K562 (cell line): ENCODE results near the gene TTC39C. TPM values are rescaled to one million over a fixed set of nuclear protein-coding genes. Genes with fewer than 3 reads are reported as not detected.

Experiments used
- ATAC-seq: fragments of 200-7000 bp; cut with Tn5 transposase; 3 replicates; pipeline ENCODE4 v1.9.1; 2020; ENCODE audit warnings: moderate library complexity
- BruUV-seq: library from RNA; stranded (reverse); fragments of 400-500 nt; replicated peaks from 2 replicates; lab custom pipeline; 2021; lab: Mats Ljungman, UMichigan
- CTCF ChIA-PET: fragments of 300-600 bp; formaldehyde crosslinking; extraction: SDS; loops from one replicate; lab custom pipeline; 2021; ENCODE audit warnings: low intra/inter-chr PET ratio; lab: Yijun Ruan, JAX
- POLR2A ChIA-PET: fragments of 300-600, 350-650 bp; sonication (Branson Sonifier 250); formaldehyde crosslinking; extraction: SDS; loops from one replicate; lab custom pipeline; 2021; ENCODE audit warnings: antibody characterized with exemption, inconsistent platforms; lab: Yijun Ruan, JAX
- DNase-seq, 4 experiments: peaks; one replicate each; pipeline versions ENCODE4 v3.0.0 to v3.0.0-alpha.2; 2011 to 2018; ENCODE audit warnings: low spot score in 3 of 4, mixed read lengths in 3 of 4; ENCODE audit errors: extremely low read depth in 1 of 4
- FAIRE-seq: peaks from 2 replicates; lab custom pipeline; 2011; peaks lifted over from hg19 to GRCh38; lab: Jason Lieb, UNC
- H2AFZ ChIP-seq: 2 replicates; pipeline ENCODE4 v1.6.0; 2011; ENCODE audit warnings: low read depth, low read length, control low read depth, inconsistent platforms
- H3K27ac ChIP-seq: fragments of 200-600 bp; 3 replicates; pipeline ENCODE4 v1.8.0; 2011; ENCODE audit warnings: low read depth, mild to moderate bottlenecking, control low read depth, inconsistent platforms, low read length, moderate library complexity, mixed read lengths; ENCODE audit errors: extremely low read depth
- H3K27me3 ChIP-seq, 2 experiments: fragments of 300-600 bp in 1 of 2; 2 replicates in 1 of 2; 3 replicates in 1 of 2; pipeline versions ENCODE4 v1.6.0 to v1.8.0; 2011; ENCODE audit warnings: inconsistent platforms in 2 of 2, low read length in 2 of 2, mild to moderate bottlenecking in 1 of 2, mixed read lengths in 1 of 2, moderate library complexity in 1 of 2; ENCODE audit not compliant: control insufficient read depth in 2 of 2, insufficient read depth in 2 of 2
- H3K36me3 ChIP-seq: fragments of 300-600 bp; 3 replicates; pipeline ENCODE4 v1.8.0; 2011; ENCODE audit warnings: mild to moderate bottlenecking, low read length, inconsistent platforms; ENCODE audit not compliant: control insufficient read depth, insufficient read depth
- H3K4me1 ChIP-seq, 2 experiments: fragments of 200-600 bp in 1 of 2; replicated peaks in 1 of 2; 2 replicates in 1 of 2; 3 replicates in 1 of 2; pipeline versions ENCODE4 v1.5.1 to v1.8.0; 2011; ENCODE audit warnings: inconsistent platforms in 2 of 2, low read length in 2 of 2, mild to moderate bottlenecking in 1 of 2, mixed read lengths in 1 of 2, moderate library complexity in 1 of 2; ENCODE audit not compliant: control insufficient read depth in 2 of 2, insufficient read depth in 2 of 2
- H3K4me2 ChIP-seq: 2 replicates; pipeline ENCODE4 v1.6.1; 2011; ENCODE audit warnings: low read length, control low read depth, inconsistent platforms, mixed read lengths; ENCODE audit not compliant: insufficient read depth
- H3K4me3 ChIP-seq: fragments of 200-600 bp; sonication (generic), shearing (Covaris generic); 2 replicates; pipeline ENCODE4 v1.5.1; 2016; ENCODE audit warnings: control low read depth, inconsistent platforms
- H3K79me2 ChIP-seq: fragments of 200-600 bp; 3 replicates; pipeline ENCODE4 v1.8.0; 2011; ENCODE audit warnings: low read length, inconsistent platforms; ENCODE audit not compliant: control insufficient read depth, insufficient read depth
- H3K9ac ChIP-seq, 2 experiments: 2 replicates each; pipeline versions ENCODE4 v1.6.0 to v1.6.1; 2011; ENCODE audit warnings: low read depth in 2 of 2, low read length in 2 of 2, control low read depth in 1 of 2, inconsistent platforms in 1 of 2, mild to moderate bottlenecking in 1 of 2, mixed read lengths in 1 of 2; ENCODE audit not compliant: insufficient read depth in 1 of 2
- H3K9me1 ChIP-seq: one replicate; pipeline ENCODE4 v1.6.0; 2011; ENCODE audit warnings: inconsistent platforms, mild to moderate bottlenecking, low read length, moderate library complexity; ENCODE audit not compliant: control insufficient read depth, insufficient read depth
- H3K9me3 ChIP-seq: replicated peaks from 2 replicates; pipeline ENCODE4 v1.5.1; 2011; ENCODE audit warnings: low read depth, low read length, inconsistent platforms; ENCODE audit not compliant: control insufficient read depth, insufficient read depth
- H4K20me1 ChIP-seq: replicated peaks from 2 replicates; pipeline ENCODE4 v1.6.1; 2011; ENCODE audit warnings: low read length, inconsistent platforms, mixed read lengths; ENCODE audit not compliant: control insufficient read depth, insufficient read depth
- RNF2 ChIP-seq: sonication (generic); IDR thresholded peaks from 2 replicates; pipeline ENCODE4 v1.6.1; 2016
- SMAD1 ChIP-seq: fragments of 150-350 bp; IDR thresholded peaks from 2 replicates; pipeline ENCODE4 v1.6.1; 2014; ENCODE audit warnings: low read length, low read depth; ENCODE audit not compliant: partially characterized antibody
- SMAD4 ChIP-seq: fragments of 250-450 bp; sonication (Bioruptor Pico); conservative IDR thresholded peaks from 2 replicates; pipeline ENCODE4 v1.8.0; 2021; ENCODE audit warnings: inconsistent platforms, mild to moderate bottlenecking, moderate library complexity
- TFAP4 ChIP-seq: sonication (generic); formaldehyde crosslinking; IDR thresholded peaks from 2 replicates; pipeline ENCODE4 v1.8.0; 2022; ENCODE audit warnings: missing genetic modification reagents, mild to moderate bottlenecking, moderate library complexity, borderline replicate concordance
- ZBTB2 ChIP-seq: fragments of 450-650 bp; IDR thresholded peaks from 2 replicates; pipeline ENCODE4 v1.6.1; 2016; ENCODE audit warnings: antibody characterized with exemption
- WGBS: fragments of 100-300 bp; shearing (Covaris generic); methylation state at CpG from one replicate; pipeline ENCODE4 v1.1.6; 2016; ENCODE audit warnings: low coverage, mixed read lengths; ENCODE audit not compliant: insufficient coverage; ENCODE audit errors: missing lambda C conversion rate; 5-methylcytosine and 5-hydroxymethylcytosine counted together
- in situ Hi-C: fragments of 300-500 bp; cut with MboI; formaldehyde crosslinking; loops from 4 replicates; pipeline ENCODE4 v1.15.0; 2018; ENCODE audit warnings: inconsistent platforms, mixed read lengths
- intact Hi-C: fragments of 100-400 bp; cut with micrococcal nuclease; formaldehyde crosslinking; loops from 2 replicates; pipeline ENCODE4 v1.14.2; 2022
- polyA plus RNA-seq, 8 experiments: library from polyadenylated mRNA; depleted of rRNA in 4 of 8; stranded (reverse) in 5 of 8; unstranded in 3 of 8; fragments of >200 nt; fragmentation: Nextera tagmentation in 2 of 8; fragmentation: Illumina TruSeq in 1 of 8; extraction: Ambion mirVana in 2 of 8; extraction: Trizol in 1 of 8; gene quantifications; 2 replicates each; pipeline versions ENCODE4 v1.2.1 to v1.2.3, GENCODE V29; 2011 to 2014; ENCODE audit warnings: inconsistent platforms in 1 of 8, missing spikeins in 1 of 8
- total RNA-seq, 7 experiments: library from RNA; depleted of rRNA in 6 of 7; stranded (reverse); fragments of >200 nt in 6 of 7; fragmentation: Illumina TruSeq in 2 of 7; extraction: Trizol in 2 of 7; gene quantifications; 2 replicates each; pipeline versions ENCODE4 v1.2.1 to v1.2.3, GENCODE V29; 2011 to 2021; ENCODE audit warnings: low replicate concordance in 1 of 7

TTC39C gene
- total and polyA plus RNA-seq, 9 of the 15 experiments (the other 6 are each of a cell fraction or from before 2014, with no cell fraction given): 0.01 to 0.58 (median 0.18) TPM; not detected in 5

GRCh38 chr18:24071029-24071428 lies 56.5 kb downstream of the TTC39C start:
- FAIRE-seq: no peak
- intact Hi-C loops: no loop called here
- no peak for DNase-seq
- Histone ChIP-seq H3K27me3 (no peaks in the 10 kb centered on the region; a peak in 1 of 5 replicates), H3K79me2 (no peaks in the 10 kb centered on the region), H3K9me1 (no peaks in the 10 kb centered on the region), H3K27ac (no peak overlapping the region), H3K36me3 (no peaks in the 10 kb centered on the region), H2AFZ (no peak overlapping the region), H3K9me3 (no peaks in the 10 kb centered on the region), H4K20me1 (no peaks in the 10 kb centered on the region), H3K4me2 (no peak overlapping the region), H3K4me1 (no peaks in the 10 kb centered on the region; a peak in 1 of 5 replicates), H3K9ac (no peak overlapping the region), H3K4me3 (no peak overlapping the region)
- CTCF ChIA-PET: no interaction called here
- in situ Hi-C loops: no loop called here
- BruUV-seq: no TSS peak
- 0% methylated on average over 9 of the region's 9 CpGs for WGBS
- POLR2A ChIA-PET: no interaction called here
- no peak for TF ChIP-seq ZBTB2
- TF ChIP-seq RNF2: no peak
- no peak for TF ChIP-seq SMAD4 (CRISPR knock-in tag)
- TF ChIP-seq SMAD1: no peak
- no peak for TF ChIP-seq TFAP4 (CRISPR knock-in tag)
- no peak for ATAC-seq
